ENCODE data around the gene OFD1. TPM values are rescaled to one million over a fixed set of nuclear protein-coding genes. Genes with fewer than 3 reads are reported as not detected.

The OFD1 gene
- total RNA-seq, 1 donor from 2014 or later = 65.4 TPM

- H3K4me1 Mint-ChIP-seq (ENCODE audit: low read depth) = peaks cover 3% of the 10 kb centered on the region
- no peaks in the 10 kb centered on the region for H3K36me3 Mint-ChIP-seq (ENCODE audit: insufficient read depth)
- H3K9me3 Mint-ChIP-seq (ENCODE audit: low read depth) = peaks cover 5% of the 10 kb centered on the region
- H3K27me3 Mint-ChIP-seq = no peaks in the 10 kb centered on the region
- H3K27ac Mint-ChIP-seq = no peak overlapping the region
- DNase-seq (ENCODE audit: low spot score, unreplicated experiment) = no peak
- TF ChIP-seq, protein P1, sequence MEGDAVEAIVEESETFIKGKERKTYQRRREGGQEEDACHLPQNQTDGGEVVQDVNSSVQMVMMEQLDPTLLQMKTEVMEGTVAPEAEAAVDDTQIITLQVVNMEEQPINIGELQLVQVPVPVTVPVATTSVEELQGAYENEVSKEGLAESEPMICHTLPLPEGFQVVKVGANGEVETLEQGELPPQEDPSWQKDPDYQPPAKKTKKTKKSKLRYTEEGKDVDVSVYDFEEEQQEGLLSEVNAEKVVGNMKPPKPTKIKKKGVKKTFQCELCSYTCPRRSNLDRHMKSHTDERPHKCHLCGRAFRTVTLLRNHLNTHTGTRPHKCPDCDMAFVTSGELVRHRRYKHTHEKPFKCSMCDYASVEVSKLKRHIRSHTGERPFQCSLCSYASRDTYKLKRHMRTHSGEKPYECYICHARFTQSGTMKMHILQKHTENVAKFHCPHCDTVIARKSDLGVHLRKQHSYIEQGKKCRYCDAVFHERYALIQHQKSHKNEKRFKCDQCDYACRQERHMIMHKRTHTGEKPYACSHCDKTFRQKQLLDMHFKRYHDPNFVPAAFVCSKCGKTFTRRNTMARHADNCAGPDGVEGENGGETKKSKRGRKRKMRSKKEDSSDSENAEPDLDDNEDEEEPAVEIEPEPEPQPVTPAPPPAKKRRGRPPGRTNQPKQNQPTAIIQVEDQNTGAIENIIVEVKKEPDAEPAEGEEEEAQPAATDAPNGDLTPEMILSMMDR (IDR thresholded peaks at IDR 0.05; ENCODE audit: unreplicated experiment) = no peak
- no peak overlapping the region for H3K4me3 Mint-ChIP-seq (ENCODE audit: low read depth)
Measured at GRCh38 chrX:13793897-13794296, 59.3 kb downstream of the OFD1 start.

DNA sequence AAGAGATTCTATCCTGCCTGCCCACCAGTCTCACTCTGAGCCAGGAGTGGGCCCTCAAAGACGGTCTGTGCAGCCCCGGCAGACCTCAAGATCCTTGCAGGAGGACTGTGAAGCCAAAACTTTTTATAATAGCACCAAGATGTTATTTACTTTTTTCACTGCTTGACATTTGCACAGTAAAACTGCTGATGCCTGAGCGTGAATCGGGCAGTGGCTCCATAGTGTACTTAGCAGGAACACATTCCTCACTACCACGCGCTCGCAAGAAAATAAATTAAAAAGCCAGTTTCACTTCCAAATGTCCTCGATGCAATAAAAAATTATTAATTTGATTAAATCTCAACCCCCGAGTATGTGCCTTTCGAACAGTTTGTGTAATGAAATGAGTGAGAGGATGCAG, 59.9 kb downstream of the OFD1 start:
- no peak for DNase-seq (ENCODE audit: low spot score, unreplicated experiment)
- Mint-ChIP-seq H3K36me3 (ENCODE audit: insufficient read depth) (no peaks in the 10 kb centered on the region), H3K9me3 (ENCODE audit: low read depth) (peaks cover 5% of the 10 kb centered on the region), H3K4me3 (ENCODE audit: low read depth) (no peak overlapping the region), H3K4me1 (ENCODE audit: low read depth) (peaks cover 3% of the 10 kb centered on the region), H3K27me3 (no peaks in the 10 kb centered on the region), H3K27ac (no peak overlapping the region)
- TF ChIP-seq, protein P1 (IDR thresholded peaks at IDR 0.05; ENCODE audit: unreplicated experiment) = no peak

DNA sequence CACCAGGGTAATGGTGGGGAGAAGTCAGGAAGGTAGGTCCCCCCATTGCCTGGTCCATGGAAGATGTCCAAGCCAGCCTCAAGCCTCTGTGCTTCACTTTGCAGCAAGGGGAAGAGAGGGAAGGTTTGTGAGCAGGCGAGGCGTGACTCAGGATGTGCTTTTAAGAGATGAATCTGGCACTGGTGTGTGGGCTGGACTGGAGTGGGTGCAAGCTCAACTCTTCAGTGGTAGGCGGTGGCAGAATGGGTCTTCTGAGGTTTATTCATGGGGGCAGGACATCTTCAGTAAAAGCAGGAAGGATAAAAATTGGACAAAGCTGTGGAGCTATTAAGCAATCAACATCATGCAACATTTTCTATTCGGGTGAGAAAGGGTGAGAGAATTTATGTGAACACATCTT, 63.0 kb downstream of the OFD1 start:
- TF ChIP-seq, protein P1 (IDR thresholded peaks at IDR 0.05; ENCODE audit: unreplicated experiment) = no peak
- Mint-ChIP-seq H3K27ac (no peak overlapping the region), H3K27me3 (no peaks in the 10 kb centered on the region), H3K36me3 (ENCODE audit: insufficient read depth) (no peaks in the 10 kb centered on the region), H3K4me1 (ENCODE audit: low read depth) (peaks cover 4% of the 10 kb centered on the region), H3K4me3 (ENCODE audit: low read depth) (no peak overlapping the region), H3K9me3 (ENCODE audit: low read depth) (peaks cover 9% of the 10 kb centered on the region)
- no peak for DNase-seq (ENCODE audit: low spot score, unreplicated experiment)

- Mint-ChIP-seq H3K36me3 (ENCODE audit: insufficient read depth) (no peaks in the 10 kb centered on the region), H3K27ac (no peak overlapping the region), H3K27me3 (no peaks in the 10 kb centered on the region), H3K9me3 (ENCODE audit: low read depth) (peaks cover 9% of the 10 kb centered on the region), H3K4me1 (ENCODE audit: low read depth) (peaks cover 6% of the 10 kb centered on the region), H3K4me3 (ENCODE audit: low read depth) (no peak overlapping the region)
- TF ChIP-seq, protein P1 (IDR thresholded peaks at IDR 0.05; ENCODE audit: unreplicated experiment) = no peak
- no peak for DNase-seq (ENCODE audit: low spot score, unreplicated experiment)
Measured at GRCh38 chrX:13798184-13798583, 63.6 kb downstream of the OFD1 start.

DNA sequence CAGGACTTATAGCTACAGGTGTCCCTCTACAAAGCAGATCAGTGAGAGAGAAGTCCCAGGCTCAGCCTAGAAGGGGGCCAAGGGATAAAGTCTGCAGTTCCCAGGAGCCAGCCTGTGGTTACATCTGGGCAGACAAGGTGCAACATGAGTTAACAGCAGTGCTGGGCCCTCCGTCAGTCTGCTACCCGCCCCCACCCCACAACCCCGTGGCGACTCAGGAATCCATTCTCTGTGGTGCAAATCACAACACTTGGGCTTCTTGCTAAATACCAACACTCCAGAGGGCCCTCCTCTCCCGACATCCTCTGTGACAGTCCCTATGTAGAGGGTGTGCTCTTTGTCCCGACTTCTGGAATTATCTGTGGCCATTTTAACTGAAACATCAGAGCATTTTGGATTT, 68.6 kb downstream of the OFD1 start:
- TF ChIP-seq, protein P1 (IDR thresholded peaks at IDR 0.05; ENCODE audit: unreplicated experiment) = no peak
- no peak overlapping the region for H3K4me3 Mint-ChIP-seq (ENCODE audit: low read depth)
- H3K27ac Mint-ChIP-seq = no peak overlapping the region
- H3K9me3 Mint-ChIP-seq (ENCODE audit: low read depth) = peaks cover 14% of the 10 kb centered on the region
- no peak for DNase-seq (ENCODE audit: low spot score, unreplicated experiment)
- peaks cover 6% of the 10 kb centered on the region for H3K27me3 Mint-ChIP-seq
- H3K36me3 Mint-ChIP-seq (ENCODE audit: insufficient read depth) = no peaks in the 10 kb centered on the region
- peaks cover 6% of the 10 kb centered on the region for H3K4me1 Mint-ChIP-seq (ENCODE audit: low read depth)

Data from progenitor cell of endocrine pancreas (in vitro differentiated cells).